Left ventricle myocardium inferior (tissue), 1 donor: ENCODE results near the gene ITGA7. TPM values are rescaled to one million over a fixed set of nuclear protein-coding genes. Genes with fewer than 3 reads are reported as not detected.

Source experiments
- DNase-seq: peaks from one replicate; pipeline ENCODE4 v3.0.0-alpha.2; 2020
- H3K27ac ChIP-seq: fragments of 200-600 bp; replicated peaks from 2 replicates; pipeline ENCODE4 v1.8.0; 2021
- H3K27me3 ChIP-seq: fragments of 200-600 bp; 2 replicates; pipeline ENCODE4 v1.8.0; 2021; ENCODE audit warnings: low read depth
- H3K36me3 ChIP-seq: fragments of 200-600 bp; 2 replicates; pipeline ENCODE4 v1.8.0; 2021
- H3K4me1 ChIP-seq: fragments of 200-600 bp; 2 replicates; pipeline ENCODE4 v1.8.0; 2021
- H3K4me3 ChIP-seq: fragments of 200-600 bp; 2 replicates; pipeline ENCODE4 v1.8.0; 2021; ENCODE audit warnings: mild to moderate bottlenecking, moderate library complexity
- H3K9me3 ChIP-seq: fragments of 200-600 bp; replicated peaks from 2 replicates; pipeline ENCODE4 v1.8.0; 2021
- CTCF ChIP-seq: fragments of 200-600 bp; IDR thresholded peaks from 2 replicates; pipeline ENCODE4 v1.8.0; 2021; ENCODE audit warnings: antibody characterized with exemption, mild to moderate bottlenecking, borderline replicate concordance
- intact Hi-C: fragments of 100-400 bp; cut with micrococcal nuclease; formaldehyde crosslinking; loops from one replicate; pipeline ENCODE4 v1.11.0; 2022
- total RNA-seq: library from RNA; stranded (reverse); fragmentation: NEBNext Ultra II Directional; extraction: Animal tissue kit (Norgen Biotek cat#: 25700); gene quantifications from one replicate; pipeline ENCODE4 v1.2.1, GENCODE V29; 2021
- donor health status: DM: no; HTN: yes; CAD: no; lungs with severe emphysema.

ITGA7 gene
- total RNA-seq, 1 donor from 2014 or later: 520 TPM

- H3K4me3 ChIP-seq: no peak overlapping the region
- H3K4me1 ChIP-seq: no peaks in the 10 kb centered on the region
- H3K27me3 ChIP-seq: no peaks in the 10 kb centered on the region
- no peak overlapping the region for H3K27ac ChIP-seq
- TF ChIP-seq CTCF: no peak
- DNase-seq: no peak
- intact Hi-C loops: no loop called here
- peaks cover 82% of the 10 kb centered on the region for H3K36me3 ChIP-seq
- no peaks in the 10 kb centered on the region for H3K9me3 ChIP-seq
Measured at GRCh38 chr12:55692631-55693322, 14.9 kb downstream of the ITGA7 start.

GRCh38 chr12:55688716-55689655 lies 18.7 kb downstream of the ITGA7 start:
- no peak for TF ChIP-seq CTCF
- peaks cover 60% of the 10 kb centered on the region for H3K36me3 ChIP-seq
- H3K4me3 ChIP-seq: no peak overlapping the region
- intact Hi-C loops: no loop called here
- no peak overlapping the region for H3K27ac ChIP-seq
- H3K4me1 ChIP-seq: no peaks in the 10 kb centered on the region
- DNase-seq: no peak
- no peaks in the 10 kb centered on the region for H3K9me3 ChIP-seq
- no peaks in the 10 kb centered on the region for H3K27me3 ChIP-seq

- intact Hi-C loops: no loop called here
- peaks cover 47% of the 10 kb centered on the region for H3K36me3 ChIP-seq
- H3K27ac ChIP-seq: no peak overlapping the region
- H3K4me1 ChIP-seq: peaks cover 7% of the 10 kb centered on the region
- H3K9me3 ChIP-seq: no peaks in the 10 kb centered on the region
- DNase-seq: no peak
- TF ChIP-seq CTCF: no peak
- H3K4me3 ChIP-seq: no peak overlapping the region
- no peaks in the 10 kb centered on the region for H3K27me3 ChIP-seq
Measured at GRCh38 chr12:55687746-55688145, 20.0 kb downstream of the ITGA7 start.

- no peak for TF ChIP-seq CTCF
- Histone ChIP-seq H3K36me3 (peaks cover 35% of the 10 kb centered on the region), H3K4me1 (peaks cover 20% of the 10 kb centered on the region), H3K27me3 (no peaks in the 10 kb centered on the region), H3K27ac (no peak overlapping the region), H3K9me3 (no peaks in the 10 kb centered on the region), H3K4me3 (no peak overlapping the region)
- intact Hi-C loops: no loop called here
- DNase-seq: no peak
Measured at GRCh38 chr12:55686366-55687010, 21.2 kb downstream of the ITGA7 start.

GRCh38 chr12:55685671-55686070 lies 22.0 kb downstream of the ITGA7 start:
- Histone ChIP-seq H3K9me3 (no peaks in the 10 kb centered on the region), H3K4me1 (peaks cover 24% of the 10 kb centered on the region), H3K4me3 (no peak overlapping the region), H3K27me3 (no peaks in the 10 kb centered on the region), H3K27ac (no peak overlapping the region), H3K36me3 (peaks cover 29% of the 10 kb centered on the region)
- intact Hi-C loops: no loop called here
- DNase-seq: no peak
- no peak for TF ChIP-seq CTCF
